Hepatocyte (in vitro differentiated cells): ENCODE measurements around the gene EFCAB3.

Experiments used
- CTCF ChIP-seq: fragments of 200-600 bp; sonication (generic); IDR thresholded peaks from 2 replicates; pipeline ENCODE4 v1.5.1; 2016; ENCODE audit warnings: antibody characterized with exemption, mild to moderate bottlenecking; ENCODE audit not compliant: poor library complexity
- EZH2phosphoT487 ChIP-seq: fragments of 200-600 bp; sonication (generic); IDR thresholded peaks from one replicate; pipeline ENCODE4 v1.6.1; 2018; ENCODE audit warnings: antibody characterized with exemption, mild to moderate bottlenecking, low read depth, moderate library complexity; ENCODE audit not compliant: unreplicated experiment, severe bottlenecking

- TF ChIP-seq CTCF (no peak), EZH2phosphoT487 (no peak)
Measured at GRCh38 chr17:62351176-62351575, 29.2 kb upstream of the EFCAB3 start.
